Heart right ventricle (tissue), 16 donors: ENCODE data around the gene KMT2D. TPM values are rescaled to one million over a fixed set of nuclear protein-coding genes. Genes with fewer than 3 reads are reported as not detected.

Experiments used
- ATAC-seq, 8 donors: fragments of 200-7000 bp; cut with Tn5 transposase; one replicate each; pipeline ENCODE4 v1.9.1; 2020; ENCODE audit warnings: mild to moderate bottlenecking in 8 of 8, moderate library complexity in 8 of 8, moderate number of reproducible peaks in 1 of 8
- DNase-seq, 2 donors: peaks; one replicate each; pipeline ENCODE4 v3.0.0-alpha.2; 2020
- H3K27ac ChIP-seq, 10 donors: fragments of 200-600 bp; sonication (generic) in 2 of 10; one replicate each; pipeline versions ENCODE4 v1.5.0 to v1.8.0; 2020 to 2022; ENCODE audit warnings: mild to moderate bottlenecking in 3 of 10
- H3K27me3 ChIP-seq, 7 donors: fragments of 200-600 bp; one replicate each; pipeline ENCODE4 v1.8.0; 2021 to 2022; ENCODE audit warnings: mild to moderate bottlenecking in 2 of 7
- H3K36me3 ChIP-seq, 9 donors: fragments of 200-600 bp; sonication (generic) in 1 of 9; one replicate each; pipeline versions ENCODE4 v1.5.0 to v1.8.0; 2020 to 2022; ENCODE audit warnings: mild to moderate bottlenecking in 2 of 9
- H3K4me1 ChIP-seq, 9 donors: fragments of 200-600 bp; sonication (generic) in 1 of 9; one replicate each; pipeline versions ENCODE4 v1.5.0 to v1.8.0; 2020 to 2022; ENCODE audit warnings: mild to moderate bottlenecking in 4 of 9
- H3K4me3 ChIP-seq, 10 donors: fragments of 200-600 bp; sonication (generic) in 2 of 10; one replicate each; pipeline versions ENCODE4 v1.5.0 to v1.8.0; 2020 to 2022; ENCODE audit warnings: mild to moderate bottlenecking in 7 of 10, moderate library complexity in 2 of 10
- H3K9me3 ChIP-seq, 11 donors: fragments of 200-600 bp in 10 of 11; sonication (generic) in 2 of 11; one replicate each; pipeline versions ENCODE4 v1.5.0 to v1.8.0; 2013 to 2022; ENCODE audit warnings: mild to moderate bottlenecking in 2 of 11, control low read depth in 1 of 11, moderate library complexity in 1 of 11
- WGBS, 2 donors: extraction: QIAGEN DNeasy Blood & Tissue Kit; methylation state at CpG; one replicate each; pipeline ENCODE4 v1.1.7; 2013; ENCODE audit warnings: inconsistent platforms in 1 of 2; 5-methylcytosine and 5-hydroxymethylcytosine counted together
- intact Hi-C, 10 donors: fragments of 100-400 bp; cut with DNase I; formaldehyde crosslinking; loops; one replicate each; pipeline versions ENCODE4 v1.11.1 to v1.14.2; 2022
- polyA plus RNA-seq, 2 donors: library from polyadenylated mRNA; stranded (reverse); fragments of 200-250 nt; gene quantifications; one replicate each; pipeline ENCODE4 v1.2.3, GENCODE V29; 2013
- total RNA-seq, 10 donors: library from RNA; stranded (reverse); fragmentation: NEBNext Ultra II Directional in 3 of 10; extraction: Animal tissue kit (Norgen Biotek cat#: 25700) in 3 of 10; gene quantifications; one replicate each; pipeline versions ENCODE4 v1.2.1 to v1.2.4, GENCODE V29; 2021 to 2023
- TF ChIP-seq, protein P1 (sequence below), 9 donors: fragments of 200-600 bp; sonication (generic) in 2 of 9; IDR thresholded peaks; one replicate each; pipeline versions ENCODE4 v1.5.0 to v1.8.0; 2021 to 2022; ENCODE audit warnings: antibody characterized with exemption in 9 of 9, mild to moderate bottlenecking in 5 of 9, moderate library complexity in 1 of 9
- donor health status: Arrhythmogenic right ventricular cardiomyopathy.
- donor health status: ischemic (EF 13 %, LVEDD 7.1; RV severe dilation, severe dysfunction).
- donor health status: healthy with polysubstance abuse.
- donor health status: DM: no; HTN: yes; CAD: no.
- donor health status: DM: no; HTN: no; CAD: no.
- donor health status: ischemic (EF 25% LVEDD 6.9; RV normal size, moderate dysfunction).
- donor health status: ischemic (EF 25% LVEDD 5.7; RV mildly dilated, moderate dysfunction).
- donor health status: healthy.
- donor health status: DM: yes; HTN: yes; CAD: no.
- donor health status: Ischemic cardiomyopathy.
- donor health status: ischemic (EF 35%, LVEDD 5.7; RV mildly dilated, moderate dysfunction).
- donor health status: nonischemic (EF 11% LVEDD 7.7; RV severe dilation, severe dysfunction).
- donor health status: DM: yes; HTN: yes; CAD: no.
- donor health status: PGD.
- donor health status: ischemic (EF 29% LVEDD 5.4; RV normal size, mild dysfunction).
- donor health status: nonischemic (EF 23%, LVEDD 6.1; RV moderate dilation, normal function).

The KMT2D gene
- total and polyA plus RNA-seq, 12 donors, result 9.6 to 65.3 (median 54.2) TPM

DNA sequence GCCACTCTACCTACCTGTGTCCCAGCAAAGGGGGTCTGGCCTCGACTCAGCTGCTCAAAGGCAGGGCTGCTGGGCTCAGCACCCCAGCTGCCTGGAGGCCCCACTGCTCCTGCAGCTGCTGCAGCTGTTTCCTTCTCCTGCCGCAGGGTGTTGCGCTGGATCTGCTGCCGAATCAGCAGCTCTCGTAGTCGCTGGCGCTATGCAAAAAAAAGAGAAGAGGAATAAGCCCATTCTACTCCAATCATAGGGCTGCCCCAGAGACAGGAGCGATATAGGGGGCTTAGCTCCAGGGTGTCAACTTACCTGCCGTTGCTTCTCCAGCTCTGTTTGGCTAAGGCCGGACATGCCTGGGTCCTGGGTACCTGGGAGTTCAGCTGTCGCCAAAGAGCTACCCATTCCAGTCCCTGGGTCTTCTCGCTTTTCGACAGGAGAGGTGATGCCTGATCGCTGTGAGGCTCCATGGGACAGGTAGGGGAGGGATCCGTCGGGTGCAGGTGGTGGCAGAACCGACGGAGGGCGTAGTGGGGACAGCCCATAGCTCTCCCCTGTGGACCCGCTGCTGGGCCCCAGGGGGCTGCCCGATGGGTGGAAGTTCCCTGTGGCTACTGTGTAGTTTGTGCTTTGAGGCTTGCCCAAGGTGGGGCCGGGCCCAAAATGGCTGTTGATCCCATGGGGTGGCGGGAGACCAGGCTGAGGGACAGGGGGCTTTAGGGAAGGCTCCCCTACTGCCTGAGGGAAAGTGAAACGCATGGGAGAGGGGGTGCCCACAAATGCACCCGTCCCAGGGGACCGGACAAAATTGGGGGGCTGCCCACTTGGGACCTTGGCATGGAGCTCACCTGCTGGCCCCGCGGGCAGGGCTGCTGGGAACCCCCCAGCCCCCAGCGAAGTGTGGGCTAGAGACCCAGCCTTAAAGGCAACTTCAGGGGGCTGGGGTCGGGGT lies 20.9 kb downstream of the KMT2D start:
- intact Hi-C loops, result no loop called here
- no peaks in the 10 kb centered on the region for H3K27me3 ChIP-seq
- WGBS, 2 donors, result 93 to 94% methylated on average over 29 to 30 of the region's 30 CpGs
- DNase-seq (peak in 1 of 2 donors; percentile 10), ATAC-seq (no peak)
- H3K4me3 ChIP-seq, result no peak overlapping the region
- TF ChIP-seq, protein P1, sequence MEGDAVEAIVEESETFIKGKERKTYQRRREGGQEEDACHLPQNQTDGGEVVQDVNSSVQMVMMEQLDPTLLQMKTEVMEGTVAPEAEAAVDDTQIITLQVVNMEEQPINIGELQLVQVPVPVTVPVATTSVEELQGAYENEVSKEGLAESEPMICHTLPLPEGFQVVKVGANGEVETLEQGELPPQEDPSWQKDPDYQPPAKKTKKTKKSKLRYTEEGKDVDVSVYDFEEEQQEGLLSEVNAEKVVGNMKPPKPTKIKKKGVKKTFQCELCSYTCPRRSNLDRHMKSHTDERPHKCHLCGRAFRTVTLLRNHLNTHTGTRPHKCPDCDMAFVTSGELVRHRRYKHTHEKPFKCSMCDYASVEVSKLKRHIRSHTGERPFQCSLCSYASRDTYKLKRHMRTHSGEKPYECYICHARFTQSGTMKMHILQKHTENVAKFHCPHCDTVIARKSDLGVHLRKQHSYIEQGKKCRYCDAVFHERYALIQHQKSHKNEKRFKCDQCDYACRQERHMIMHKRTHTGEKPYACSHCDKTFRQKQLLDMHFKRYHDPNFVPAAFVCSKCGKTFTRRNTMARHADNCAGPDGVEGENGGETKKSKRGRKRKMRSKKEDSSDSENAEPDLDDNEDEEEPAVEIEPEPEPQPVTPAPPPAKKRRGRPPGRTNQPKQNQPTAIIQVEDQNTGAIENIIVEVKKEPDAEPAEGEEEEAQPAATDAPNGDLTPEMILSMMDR (IDR thresholded peaks at IDR 0.05), result no peak
- H3K27ac ChIP-seq, result no peak overlapping the region
- H3K4me1 ChIP-seq, result peaks cover 0 to 12% (median 0%) of the 10 kb centered on the region in 9 donors
- no peaks in the 10 kb centered on the region for H3K9me3 ChIP-seq
- H3K36me3 ChIP-seq, result peaks cover 14 to 100% (median 91%) of the 10 kb centered on the region in 9 donors

DNA sequence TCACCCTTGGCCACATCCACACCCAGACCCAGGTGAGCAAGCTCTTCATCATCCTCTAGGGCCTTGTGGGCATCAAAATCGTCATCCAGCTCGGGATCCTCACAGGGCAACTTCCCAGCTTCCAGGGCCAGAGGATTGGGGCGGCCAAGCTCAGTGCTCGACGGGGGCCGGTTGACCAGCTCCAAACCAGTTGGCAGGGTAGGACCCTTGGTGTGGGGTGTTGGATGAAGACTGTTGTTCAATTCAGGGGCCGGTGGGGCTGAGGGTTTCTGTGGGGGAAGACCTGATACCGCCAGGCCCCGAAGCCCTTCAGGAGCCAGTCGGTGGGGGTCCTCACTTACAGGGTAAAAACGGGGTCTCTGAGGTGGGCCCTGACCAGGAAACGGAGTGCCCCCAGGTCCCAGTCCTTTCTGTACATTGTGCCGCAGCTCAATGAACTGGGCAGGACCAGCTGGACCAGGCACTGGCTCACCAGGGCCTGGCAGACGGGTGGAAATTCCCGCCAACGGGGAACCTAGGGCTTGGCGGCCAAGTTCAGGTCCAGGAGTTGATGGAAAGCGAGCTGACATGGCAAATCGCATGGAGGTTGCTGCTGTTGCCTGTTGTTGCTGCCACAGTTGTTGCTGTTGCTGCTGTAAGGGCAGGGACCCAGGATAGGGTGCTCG lies 22.2 kb downstream of the KMT2D start:
- Histone ChIP-seq H3K9me3 (no peaks in the 10 kb centered on the region), H3K27me3 (no peaks in the 10 kb centered on the region), H3K4me1 (peaks cover 0 to 12% (median 0%) of the 10 kb centered on the region in 9 donors), H3K27ac (no peak overlapping the region), H3K4me3 (no peak overlapping the region), H3K36me3 (peaks cover 11 to 100% (median 91%) of the 10 kb centered on the region in 9 donors)
- intact Hi-C loops, result no loop called here
- TF ChIP-seq, protein P1 (IDR thresholded peaks at IDR 0.05), result no peak
- DNase-seq (peak in 1 of 2 donors; percentile 9), ATAC-seq (no peak)
- 93 to 95% methylated on average over 20 of the region's 20 CpGs for WGBS, 2 donors

DNA sequence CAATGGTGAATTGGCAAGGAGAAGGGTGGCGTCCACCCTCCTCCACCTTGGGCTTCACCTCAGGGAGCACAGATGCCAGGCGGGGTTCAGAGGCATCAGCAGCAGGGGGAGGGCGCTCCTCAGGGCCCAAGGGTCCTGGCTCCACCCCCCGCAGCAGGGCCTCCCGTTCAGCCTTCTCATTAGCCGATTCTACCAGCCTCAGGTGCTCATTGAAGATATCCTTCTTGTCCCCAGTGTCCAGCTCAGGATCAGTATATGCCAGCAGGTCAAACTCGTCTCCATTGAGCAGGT lies 22.7 kb downstream of the KMT2D start:
- WGBS, 2 donors, result 87 to 92% methylated on average over 7 of the region's 7 CpGs
- ATAC-seq (no peak), DNase-seq (peak in 1 of 2 donors; percentile 4)
- Histone ChIP-seq H3K27ac (no peak overlapping the region), H3K27me3 (no peaks in the 10 kb centered on the region), H3K4me1 (peaks cover 0 to 12% (median 2%) of the 10 kb centered on the region in 9 donors), H3K4me3 (no peak overlapping the region), H3K36me3 (peaks cover 11 to 100% (median 91%) of the 10 kb centered on the region in 9 donors), H3K9me3 (no peaks in the 10 kb centered on the region)
- intact Hi-C loops, result no loop called here
- TF ChIP-seq, protein P1 (IDR thresholded peaks at IDR 0.05), result no peak

DNA sequence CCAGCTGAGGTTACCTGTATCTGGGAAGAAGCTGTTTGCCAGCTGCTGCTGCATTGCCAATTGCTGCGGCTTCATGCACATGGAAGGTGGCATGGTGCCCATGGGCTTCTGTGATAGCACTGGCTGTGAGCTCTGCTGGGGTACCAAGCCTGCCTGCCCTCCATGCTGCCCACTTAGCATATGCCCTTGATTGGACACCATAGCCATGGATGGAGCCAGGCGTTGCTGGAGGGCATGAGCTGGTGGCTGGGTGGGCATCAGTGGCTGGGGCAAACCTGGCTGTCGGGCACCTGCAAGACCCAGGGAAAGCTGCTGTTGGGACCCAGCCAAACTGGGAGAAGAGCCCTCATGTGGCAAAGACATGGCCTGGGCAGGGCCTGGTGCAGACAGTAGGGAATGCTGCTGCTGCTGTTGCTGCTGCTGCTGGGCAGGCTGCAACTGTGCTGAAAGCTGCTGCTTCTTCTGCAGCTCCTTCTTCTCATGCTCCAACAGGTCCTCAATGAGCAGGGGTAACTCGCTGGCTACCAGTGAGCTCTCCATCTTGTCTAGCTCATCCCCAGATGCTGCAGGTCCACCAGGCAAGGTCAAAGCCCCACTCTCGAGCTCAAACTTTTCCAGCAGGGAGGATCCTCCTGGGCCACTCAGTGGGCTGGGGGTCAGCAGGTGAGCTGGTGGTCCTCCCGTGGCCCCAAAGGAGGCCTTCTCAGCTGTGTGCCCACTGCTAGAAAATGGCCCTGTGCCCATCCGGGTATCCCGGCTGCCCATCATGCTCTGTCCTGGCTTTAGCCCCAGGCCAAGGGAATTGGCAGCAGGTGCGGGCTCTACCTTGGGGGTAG lies 23.3 kb downstream of the KMT2D start:
- ATAC-seq, result peak in 3 of 8 donors; percentile 13 to 29 (median 24)
- DNase-seq, result peak in 1 of 2 donors; percentile 22
- WGBS, 2 donors, result 86 to 91% methylated on average over 9 of the region's 9 CpGs
- no peak overlapping the region for H3K27ac ChIP-seq
- peaks cover 0 to 15% (median 3%) of the 10 kb centered on the region in 9 donors for H3K4me1 ChIP-seq
- H3K9me3 ChIP-seq, result no peaks in the 10 kb centered on the region
- TF ChIP-seq, protein P1 (IDR thresholded peaks at IDR 0.05), result no peak
- H3K27me3 ChIP-seq, result no peaks in the 10 kb centered on the region
- H3K4me3 ChIP-seq, result no peak overlapping the region
- H3K36me3 ChIP-seq, result peaks cover 8 to 100% (median 90%) of the 10 kb centered on the region in 9 donors
- intact Hi-C loops, result no loop called here
